HepG2 (cell line): ENCODE results near the gene MRPS7. TPM values are rescaled to one million over a fixed set of nuclear protein-coding genes. Genes with fewer than 3 reads are reported as not detected.

ENCODE experiments used
- GPN1 ChIP-seq: sonication (generic); formaldehyde crosslinking; IDR thresholded peaks from 2 replicates; pipeline ENCODE4 v1.5.1; 2020; ENCODE audit warnings: missing genetic modification reagents, borderline replicate concordance
- HES4 ChIP-seq: sonication (generic); formaldehyde crosslinking; IDR thresholded peaks from 2 replicates; pipeline ENCODE4 v1.9.0; 2021; ENCODE audit warnings: mild to moderate bottlenecking, missing genetic modification reagents, borderline replicate concordance
- JUNB ChIP-seq: sonication (generic); formaldehyde crosslinking; IDR thresholded peaks from 2 replicates; pipeline ENCODE4 v1.8.0; 2022; ENCODE audit warnings: missing genetic modification reagents, mild to moderate bottlenecking, borderline replicate concordance
- MBD4 ChIP-seq: IDR thresholded peaks from 2 replicates; pipeline ENCODE4 v1.6.1; 2012; ENCODE audit warnings: low read length, inconsistent platforms, borderline replicate concordance
- MYC ChIP-seq: sonication (generic); formaldehyde crosslinking; IDR thresholded peaks from 2 replicates; pipeline ENCODE4 v1.9.0; 2021; ENCODE audit warnings: missing genetic modification reagents, borderline replicate concordance
- PAF1 ChIP-seq: IDR thresholded peaks from 2 replicates; pipeline ENCODE4 v1.6.1; 2016; ENCODE audit warnings: missing genetic modification reagents, missing compliant biosample characterization
- USF2 ChIP-seq, 2 experiments: sonication (generic) in 1 of 2; formaldehyde crosslinking in 1 of 2; IDR thresholded peaks; 2 replicates each; pipeline versions ENCODE4 v1.5.1 to v1.6.1; 2011 to 2020; ENCODE audit warnings: borderline replicate concordance in 1 of 2, low read depth in 1 of 2, low read length in 1 of 2, mild to moderate bottlenecking in 1 of 2, missing genetic modification reagents in 1 of 2, moderate library complexity in 1 of 2
- ZBTB10 ChIP-seq: sonication (generic); formaldehyde crosslinking; IDR thresholded peaks from 2 replicates; pipeline ENCODE4 v1.4.0; 2020; ENCODE audit warnings: missing genetic modification reagents, borderline replicate concordance
- ZBTB42 ChIP-seq: sonication (generic); formaldehyde crosslinking; IDR thresholded peaks from 2 replicates; pipeline ENCODE4 v1.5.0; 2020; ENCODE audit warnings: mild to moderate bottlenecking, missing genetic modification reagents
- ZNF207 ChIP-seq: fragments of 450-650 bp; IDR thresholded peaks from 2 replicates; pipeline ENCODE4 v1.6.1; 2016; ENCODE audit warnings: antibody characterized with exemption, borderline replicate concordance
- ZNF292 ChIP-seq: sonication (generic); formaldehyde crosslinking; IDR thresholded peaks from 2 replicates; pipeline ENCODE4 v1.8.1; 2022; ENCODE audit warnings: mild to moderate bottlenecking, low read depth, missing genetic modification reagents, borderline replicate concordance
- ZNF550 ChIP-seq: sonication (generic); formaldehyde crosslinking; IDR thresholded peaks from 2 replicates; pipeline ENCODE4 v1.4.0; 2020; ENCODE audit warnings: mild to moderate bottlenecking, missing genetic modification reagents, borderline replicate concordance
- ZNF652 ChIP-seq: IDR thresholded peaks from 2 replicates; pipeline ENCODE4 v1.6.1; 2016; ENCODE audit warnings: low read depth, borderline replicate concordance
- polyA plus RNA-seq, 8 experiments: library from polyadenylated mRNA; depleted of rRNA in 3 of 8; stranded (reverse) in 7 of 8; unstranded in 1 of 8; fragments of >200 nt; fragmentation: Illumina TruSeq in 4 of 8; extraction: Trizol in 4 of 8; gene quantifications; 2 replicates each; pipeline versions ENCODE4 v1.2.1 to v1.2.3, GENCODE V29; 2011 to 2016; ENCODE audit warnings: low read depth in 4 of 8, missing spikeins in 1 of 8, mixed read lengths in 1 of 8; ENCODE audit not compliant: insufficient read depth in 1 of 8
- total RNA-seq, 5 experiments: library from RNA; depleted of rRNA; stranded (reverse); fragments of >200 nt; fragmentation: Illumina TruSeq; extraction: Trizol; gene quantifications; 2 replicates each; pipeline ENCODE4 v1.2.3, GENCODE V29; 2016; ENCODE audit warnings: low read depth in 1 of 5
- TF ChIP-seq, protein P1 (sequence below): sonication (generic); formaldehyde crosslinking; IDR thresholded peaks from 2 replicates; pipeline ENCODE4 v1.8.0; 2022; ENCODE audit warnings: mild to moderate bottlenecking, missing genetic modification reagents, moderate library complexity
- TF ChIP-seq, protein P2 (sequence below): sonication (generic); formaldehyde crosslinking; IDR thresholded peaks from 2 replicates; pipeline ENCODE4 v1.5.0; 2020; ENCODE audit warnings: missing genetic modification reagents, mild to moderate bottlenecking, borderline replicate concordance

MRPS7 gene
- total and polyA plus RNA-seq, 2 of the 13 experiments (the other 11 are each of a cell fraction or from before 2014, with no cell fraction given): 97.0 to 162 TPM

DNA sequence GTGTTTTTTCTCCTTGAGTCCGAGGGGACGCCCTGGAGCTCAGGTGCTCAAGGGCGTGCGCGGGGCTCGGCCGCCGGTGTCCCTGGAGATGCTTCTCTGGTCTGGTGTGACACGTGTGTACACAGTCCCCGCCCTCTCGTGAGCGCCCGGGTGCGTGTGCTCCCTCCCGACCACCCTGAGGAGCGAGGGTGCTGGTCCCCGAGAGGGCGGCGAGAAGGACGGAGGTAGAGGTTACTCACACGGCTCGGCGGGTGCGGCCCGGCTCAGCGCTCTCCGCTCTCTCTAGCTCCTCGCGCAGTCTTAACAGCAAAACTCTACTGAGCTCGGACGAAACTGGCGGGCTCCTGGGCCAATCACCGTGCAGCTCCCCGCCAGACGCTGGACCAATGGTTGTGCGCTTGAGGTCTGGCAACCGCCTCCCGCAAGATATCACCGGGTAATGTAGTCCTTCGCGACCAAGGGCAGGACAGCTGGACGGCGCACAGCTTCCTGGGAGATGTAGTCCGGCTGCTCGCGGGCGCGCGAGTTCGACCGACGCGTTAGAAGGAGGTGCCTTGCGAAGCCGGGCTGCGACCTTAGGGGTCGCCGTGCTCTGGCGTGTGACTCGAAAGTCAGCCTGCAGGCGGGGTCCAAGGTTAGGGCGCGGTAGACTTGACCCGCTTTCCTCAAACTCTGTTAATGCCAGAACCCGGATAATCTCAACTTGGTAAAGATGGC lies 27.6 kb downstream of the MRPS7 start, which contains the start of gene SLC25A19 (continued):
- TF ChIP-seq ZBTB10 (CRISPR knock-in tag) (no peak), MBD4 (no peak), PAF1 (CRISPR knock-in tag) (no peak), ZNF550 (CRISPR knock-in tag) (peak; percentile 62; the same call in 1 of the 2 replicates), MYC (CRISPR knock-in tag) (peak; percentile 93), USF2 (IDR thresholded peaks at IDR 0.05; ENCODE audit: low read depth, low read length) (no peak), USF2 (CRISPR knock-in tag; IDR thresholded peaks at IDR 0.05; ENCODE audit: borderline replicate concordance) (no peak), GPN1 (CRISPR knock-in tag) (no peak), ZNF652 (CRISPR knock-in tag) (no peak), ZNF207 (no peak), ZNF292 (CRISPR knock-in tag) (peak; percentile 96; the same call in 1 of the 2 replicates), ZBTB42 (CRISPR knock-in tag) (no peak), JUNB (CRISPR knock-in tag) (no peak), HES4 (peak; percentile 51; the same call in 1 of the 2 replicates)
- TF ChIP-seq, protein P1, sequence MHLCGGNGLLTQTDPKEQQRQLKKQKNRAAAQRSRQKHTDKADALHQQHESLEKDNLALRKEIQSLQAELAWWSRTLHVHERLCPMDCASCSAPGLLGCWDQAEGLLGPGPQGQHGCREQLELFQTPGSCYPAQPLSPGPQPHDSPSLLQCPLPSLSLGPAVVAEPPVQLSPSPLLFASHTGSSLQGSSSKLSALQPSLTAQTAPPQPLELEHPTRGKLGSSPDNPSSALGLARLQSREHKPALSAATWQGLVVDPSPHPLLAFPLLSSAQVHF (CRISPR knock-in tag): no peak
- TF ChIP-seq, protein P2, sequence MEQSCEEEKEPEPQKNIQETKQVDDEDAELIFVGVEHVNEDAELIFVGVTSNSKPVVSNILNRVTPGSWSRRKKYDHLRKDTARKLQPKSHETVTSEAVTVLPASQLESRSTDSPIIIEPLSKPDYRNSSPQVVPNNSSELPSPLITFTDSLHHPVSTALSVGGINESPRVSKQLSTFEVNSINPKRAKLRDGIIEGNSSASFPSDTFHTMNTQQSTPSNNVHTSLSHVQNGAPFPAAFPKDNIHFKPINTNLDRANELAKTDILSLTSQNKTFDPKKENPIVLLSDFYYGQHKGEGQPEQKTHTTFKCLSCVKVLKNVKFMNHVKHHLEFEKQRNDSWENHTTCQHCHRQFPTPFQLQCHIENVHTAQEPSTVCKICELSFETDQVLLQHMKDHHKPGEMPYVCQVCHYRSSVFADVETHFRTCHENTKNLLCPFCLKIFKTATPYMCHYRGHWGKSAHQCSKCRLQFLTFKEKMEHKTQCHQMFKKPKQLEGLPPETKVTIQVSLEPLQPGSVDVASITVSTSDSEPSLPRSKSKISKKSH (CRISPR knock-in tag): peak; percentile 82
